ENCODE data around the gene TNFSF10.
"Not testable (repeated sequence)": the region's sequence is repeated elsewhere in the genome, so short reads cannot be mapped to it uniquely, and the experiment has no call there.

Gene TNFSF10

DNA sequence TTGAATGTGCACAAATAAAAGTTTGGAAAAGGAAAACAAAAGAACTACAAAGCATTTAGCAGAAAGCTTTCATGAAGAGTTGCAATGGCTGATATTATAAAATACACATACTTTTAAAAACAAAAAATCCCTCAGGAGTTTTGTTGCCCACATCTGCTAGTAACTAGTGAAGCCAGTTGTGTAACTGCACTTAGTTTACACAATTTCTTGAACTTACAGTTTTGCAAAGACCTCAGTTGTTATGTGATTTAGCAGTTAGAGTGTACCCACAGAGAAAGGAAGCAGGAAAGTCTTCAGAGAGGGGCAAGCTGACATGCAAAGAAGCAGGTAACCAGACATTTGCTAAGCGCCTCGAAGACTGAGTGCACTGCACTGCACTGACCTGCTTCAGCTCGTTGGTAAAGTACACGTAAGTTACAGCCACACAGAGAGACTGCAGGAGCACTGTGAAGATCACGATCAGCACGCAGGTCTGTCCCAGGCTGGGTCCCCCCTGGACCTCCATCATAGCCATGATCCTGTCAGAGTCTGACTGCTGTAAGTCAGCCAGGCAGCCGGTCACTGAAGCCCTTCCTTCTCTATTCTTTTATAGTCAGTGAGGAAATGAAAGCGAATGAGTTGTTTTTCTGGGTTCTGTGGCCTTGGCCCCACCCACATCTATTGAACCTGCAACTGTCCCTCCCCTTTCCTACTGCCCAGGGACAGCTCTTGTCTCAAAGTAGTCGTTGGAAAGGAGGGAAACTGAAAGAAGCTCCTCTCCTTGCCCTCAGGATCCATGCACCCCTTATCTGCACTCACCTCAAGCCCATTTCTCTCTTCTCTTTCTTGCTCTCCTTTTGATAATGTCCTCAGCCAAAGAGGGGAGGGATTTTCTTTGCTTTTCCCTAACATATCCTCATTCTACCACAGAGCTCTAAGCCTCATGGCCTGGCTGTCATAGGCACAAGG lies at the start of gene TNFSF10:
Gene TNFSF10 (minus strand): TSS at position 560 of the 948 bp plus-strand sequence. CDS start 46 bp downstream, at position 514.
- DNase-seq = peak; percentile 91

DNA sequence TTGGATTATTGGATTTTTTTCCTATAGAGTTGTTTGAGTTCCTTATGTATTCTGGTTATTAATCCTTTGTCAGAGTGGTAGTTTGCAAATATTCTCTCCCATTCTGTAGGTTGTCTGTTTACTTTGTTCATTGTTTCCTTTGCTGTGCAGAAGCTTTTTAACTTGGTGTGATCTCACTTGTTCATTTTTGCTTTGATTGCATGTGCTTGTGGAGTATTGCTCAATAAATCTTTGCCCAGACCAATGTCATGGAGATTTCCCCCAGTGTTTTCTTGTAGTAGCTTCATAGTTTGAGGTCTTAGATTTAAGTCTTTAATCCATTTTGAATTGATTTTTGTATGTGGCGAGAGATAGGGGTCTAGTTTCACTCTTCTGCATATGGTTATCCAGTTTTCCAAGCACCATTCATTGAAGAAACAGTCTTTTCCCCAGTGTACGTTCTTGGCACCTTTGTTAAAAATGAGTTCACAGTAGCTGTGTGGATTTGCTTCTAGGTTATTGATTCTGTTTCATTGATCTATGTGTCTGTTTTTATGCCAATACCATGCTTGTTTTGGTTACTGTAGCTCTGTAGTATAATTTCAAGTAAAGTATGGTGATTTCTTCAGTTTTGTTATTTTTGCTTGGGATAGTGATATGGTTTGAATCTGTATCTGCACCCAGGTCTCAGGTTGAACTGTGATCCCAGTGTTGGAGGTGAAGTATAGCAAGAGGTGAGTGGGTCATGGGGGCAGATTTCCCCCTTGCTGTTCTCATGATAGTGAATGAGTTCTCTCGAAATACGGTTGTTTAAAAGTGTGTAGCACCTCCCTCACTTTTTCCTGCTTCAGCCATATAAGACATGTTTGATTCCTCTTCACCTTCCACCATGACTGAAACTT lies 46.1 kb upstream of the TNFSF10 start:
- DNase-seq = no peak

DNA sequence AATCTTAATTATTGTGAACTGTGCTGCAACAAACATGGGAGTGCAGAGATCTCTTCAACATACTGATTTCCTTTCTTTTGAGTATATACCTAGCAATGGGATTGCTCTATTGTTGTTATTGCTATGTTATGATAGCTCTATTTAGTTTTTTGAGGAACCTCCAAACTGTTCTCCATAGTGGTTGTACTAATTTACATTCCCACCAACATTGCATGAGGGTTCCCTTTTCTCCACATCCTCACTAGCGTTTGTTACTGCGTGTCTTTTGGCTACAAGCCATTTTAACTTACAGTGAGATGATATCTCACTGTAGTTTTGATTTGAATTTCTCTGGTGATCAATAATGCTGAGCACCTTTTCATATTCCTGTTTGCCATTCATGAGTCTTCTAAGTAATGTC lies 45.5 kb upstream of the TNFSF10 start:
- no peak for DNase-seq

DNA sequence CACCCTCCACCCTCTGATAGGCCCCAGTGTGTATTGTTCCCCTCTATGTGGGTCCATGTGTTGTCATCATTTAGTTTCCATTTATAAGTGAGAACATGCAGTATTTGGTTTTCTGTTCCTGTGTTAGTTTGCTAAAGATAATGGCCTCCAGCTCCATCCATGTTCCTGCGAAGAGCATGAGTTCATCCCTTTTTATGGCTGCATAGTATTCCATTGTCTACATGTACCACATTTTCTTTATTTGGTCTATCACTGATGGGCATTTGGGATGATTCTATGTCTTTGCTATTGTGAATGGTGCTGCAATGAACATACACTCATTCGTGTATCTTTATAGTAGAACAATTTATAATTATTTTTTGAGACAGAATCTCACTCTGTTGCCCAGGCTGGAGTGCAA lies 43.6 kb upstream of the TNFSF10 start:
- not testable (repeated sequence) for DNase-seq

DNA sequence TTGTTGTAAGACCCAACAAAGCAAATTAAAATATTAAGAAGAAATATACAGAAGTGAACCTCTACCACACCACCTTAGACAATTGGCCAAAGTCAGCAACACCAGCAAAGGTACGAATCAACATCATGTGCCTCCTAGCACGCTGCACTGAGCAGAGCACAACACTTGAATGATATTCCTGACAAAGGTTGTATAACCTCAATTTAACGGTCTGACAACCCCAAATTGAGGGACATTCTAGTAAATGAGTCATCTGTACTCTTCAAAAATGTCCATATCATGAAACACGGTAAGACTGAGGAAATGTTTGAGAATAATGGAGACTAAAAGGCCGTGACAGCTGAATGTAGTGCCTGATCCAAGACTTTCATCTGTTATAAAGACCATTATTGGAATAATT lies 41.3 kb upstream of the TNFSF10 start:
- DNase-seq = no peak

DNA sequence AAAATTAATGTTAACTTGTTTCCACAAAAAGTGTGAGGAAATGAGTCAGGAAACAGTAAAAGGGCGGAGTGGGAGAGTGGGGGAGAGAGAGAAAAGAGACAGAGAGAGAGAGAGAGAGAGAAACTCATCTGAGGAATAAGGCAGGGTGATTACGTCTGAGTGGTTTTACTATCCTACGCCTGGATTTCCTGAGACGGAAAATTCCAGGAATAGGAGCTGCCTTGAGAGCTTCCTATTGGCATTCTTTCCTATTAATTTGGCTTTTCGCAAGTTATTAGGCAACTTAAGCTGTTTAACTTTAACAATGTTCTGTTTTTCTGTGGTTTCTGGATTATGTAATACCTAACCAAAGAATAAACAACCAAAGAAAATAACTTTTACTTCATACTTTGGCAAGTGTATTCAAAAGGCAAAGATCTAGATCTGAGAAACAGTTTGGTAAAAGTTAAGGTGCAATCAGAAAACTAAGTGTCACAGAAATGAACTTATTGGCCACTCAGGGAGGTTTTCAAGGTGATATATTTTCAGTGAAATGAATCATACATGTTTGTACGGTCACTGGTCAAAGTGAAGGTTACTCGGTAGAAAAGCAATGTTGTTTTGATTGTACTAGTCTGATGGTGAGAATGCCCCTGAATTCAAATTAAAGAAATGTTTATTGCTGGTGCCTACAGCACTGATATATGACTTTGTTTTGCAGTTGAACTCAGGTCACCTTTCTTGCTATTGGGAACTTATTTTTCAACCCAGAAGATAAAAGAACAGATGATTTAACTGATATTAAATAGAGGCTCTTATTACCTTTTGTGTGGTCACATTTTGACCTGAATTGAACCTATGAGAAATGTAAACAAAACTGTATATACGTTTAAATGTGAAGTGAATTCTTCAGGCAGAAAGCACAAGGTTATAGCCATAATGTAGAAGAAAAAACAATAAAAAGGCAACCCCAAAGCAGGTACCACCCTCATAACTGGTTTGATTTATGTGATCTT lies 39.9 kb upstream of the TNFSF10 start:
- DNase-seq = peak; percentile 62

DNA sequence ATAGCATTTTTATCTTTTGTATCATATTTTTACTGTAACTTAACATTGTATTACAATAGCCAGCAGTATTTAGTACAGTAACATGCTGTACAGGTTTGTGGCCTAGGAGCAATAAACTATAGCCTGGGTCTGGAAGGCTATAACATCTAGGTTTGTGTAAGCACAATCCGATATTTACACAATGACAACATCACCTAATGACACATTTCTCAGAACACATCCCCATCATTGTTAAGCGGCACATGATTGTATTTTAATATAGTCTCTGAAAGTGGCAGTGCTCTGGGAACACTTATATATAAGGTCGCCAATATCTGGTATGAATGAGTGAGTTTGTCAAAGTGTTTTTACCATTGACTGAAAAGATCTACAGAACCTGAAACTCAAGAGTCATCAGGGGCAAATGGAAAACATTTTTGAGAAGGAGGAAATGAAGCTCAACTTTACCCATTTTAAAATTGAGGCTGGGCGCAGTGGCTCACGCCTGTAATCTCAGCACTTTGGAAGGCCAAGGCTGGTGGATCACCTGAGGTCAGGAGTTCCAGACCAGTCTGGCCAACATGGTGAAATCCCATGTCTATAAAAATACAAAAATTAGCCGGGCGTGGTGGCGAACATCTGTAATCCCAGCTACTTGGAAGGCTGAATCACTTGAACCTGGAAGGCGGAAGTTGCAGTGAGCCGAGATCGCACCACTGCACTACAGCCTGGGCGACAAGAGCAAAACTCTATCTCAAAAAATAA lies 38.8 kb upstream of the TNFSF10 start:
- DNase-seq = no peak

DNA sequence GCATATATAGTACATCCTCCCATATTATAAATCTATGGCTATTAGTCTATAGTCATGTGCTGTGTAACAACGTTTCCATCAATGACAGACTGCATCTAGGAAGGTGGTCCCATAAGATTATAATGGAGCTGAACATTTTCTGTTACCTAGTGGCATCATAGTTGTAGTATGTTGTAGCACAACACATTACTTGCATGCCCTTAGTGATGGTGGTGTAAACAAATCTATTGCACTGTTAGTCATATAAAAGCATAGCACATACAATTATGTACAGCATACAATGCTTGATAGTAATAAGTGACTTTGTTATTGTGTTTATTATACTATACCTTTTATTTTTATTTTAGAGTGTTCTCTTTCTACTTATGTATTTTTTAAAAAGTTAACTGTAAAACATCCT lies 37.4 kb upstream of the TNFSF10 start:
- no peak for DNase-seq

DNA sequence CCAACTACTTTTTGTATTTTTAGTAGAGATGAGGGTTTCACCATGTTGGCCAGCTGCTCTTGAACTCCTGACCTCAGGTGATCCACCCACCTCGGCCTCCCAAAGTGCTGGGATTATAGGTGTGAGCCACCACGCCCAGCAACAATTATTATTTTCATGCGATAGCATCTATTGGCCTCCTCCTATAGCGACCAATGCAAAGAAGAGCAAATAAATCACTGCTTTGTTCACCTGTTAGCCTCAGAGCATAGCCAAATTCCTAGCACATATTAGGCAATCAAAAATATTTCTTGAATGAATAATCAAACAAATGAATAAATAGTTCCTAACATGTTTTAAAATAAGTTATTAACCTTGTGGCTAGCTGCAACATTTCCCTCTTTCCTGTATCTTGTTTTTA lies 36.8 kb upstream of the TNFSF10 start:
- DNase-seq = no peak

DNA sequence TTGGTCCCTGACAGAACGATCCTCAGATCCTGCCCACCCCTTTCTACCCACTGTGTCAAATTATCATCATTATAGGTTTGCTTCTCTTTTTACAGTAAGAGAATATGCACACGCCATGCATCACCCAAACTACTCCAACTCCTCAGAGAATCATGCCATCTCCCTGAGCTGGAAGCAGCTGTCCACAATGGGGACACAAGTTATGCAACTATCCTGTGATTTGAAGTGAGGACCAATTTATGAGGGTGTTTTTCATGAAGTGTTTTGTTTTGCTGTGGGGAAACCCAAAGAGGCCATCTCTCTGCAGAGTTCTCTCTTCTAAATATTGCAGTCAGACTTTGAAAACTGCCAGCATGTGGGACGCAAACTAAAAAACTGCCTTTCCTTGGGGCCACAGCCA lies 35.8 kb upstream of the TNFSF10 start:
- DNase-seq = no peak

DNA sequence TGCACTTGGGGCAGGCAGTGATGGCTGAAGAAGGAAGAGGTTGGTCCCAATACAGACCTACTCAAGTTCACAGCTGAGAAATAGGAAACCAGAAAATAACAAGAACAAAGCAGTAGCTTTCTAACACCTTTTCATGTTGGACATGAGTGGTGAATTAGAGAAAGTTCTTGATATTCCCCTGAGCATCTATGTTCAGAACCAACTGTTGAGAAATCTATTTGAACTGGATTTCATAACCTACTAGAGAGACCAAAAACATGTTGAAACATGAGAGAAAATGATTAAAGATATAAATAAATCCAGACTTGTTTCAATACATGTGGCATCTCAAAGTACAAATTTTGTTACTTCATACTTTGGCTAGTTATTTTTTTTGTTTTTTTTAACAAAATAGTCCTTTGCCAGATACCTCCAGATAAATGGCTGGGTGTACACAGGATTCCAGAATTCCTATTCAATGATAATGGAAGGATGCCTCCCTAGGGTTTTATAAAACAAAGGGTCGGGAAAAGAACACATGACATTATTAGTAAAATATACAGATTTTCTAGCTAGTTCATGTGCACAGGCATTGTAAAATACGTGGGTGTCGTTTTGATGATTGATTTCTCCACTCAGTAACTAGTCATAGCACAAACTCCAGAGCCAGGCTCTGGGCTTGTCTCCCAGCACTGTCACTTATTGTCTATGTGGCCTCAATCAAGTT lies 34.4 kb upstream of the TNFSF10 start:
- DNase-seq = no peak

DNA sequence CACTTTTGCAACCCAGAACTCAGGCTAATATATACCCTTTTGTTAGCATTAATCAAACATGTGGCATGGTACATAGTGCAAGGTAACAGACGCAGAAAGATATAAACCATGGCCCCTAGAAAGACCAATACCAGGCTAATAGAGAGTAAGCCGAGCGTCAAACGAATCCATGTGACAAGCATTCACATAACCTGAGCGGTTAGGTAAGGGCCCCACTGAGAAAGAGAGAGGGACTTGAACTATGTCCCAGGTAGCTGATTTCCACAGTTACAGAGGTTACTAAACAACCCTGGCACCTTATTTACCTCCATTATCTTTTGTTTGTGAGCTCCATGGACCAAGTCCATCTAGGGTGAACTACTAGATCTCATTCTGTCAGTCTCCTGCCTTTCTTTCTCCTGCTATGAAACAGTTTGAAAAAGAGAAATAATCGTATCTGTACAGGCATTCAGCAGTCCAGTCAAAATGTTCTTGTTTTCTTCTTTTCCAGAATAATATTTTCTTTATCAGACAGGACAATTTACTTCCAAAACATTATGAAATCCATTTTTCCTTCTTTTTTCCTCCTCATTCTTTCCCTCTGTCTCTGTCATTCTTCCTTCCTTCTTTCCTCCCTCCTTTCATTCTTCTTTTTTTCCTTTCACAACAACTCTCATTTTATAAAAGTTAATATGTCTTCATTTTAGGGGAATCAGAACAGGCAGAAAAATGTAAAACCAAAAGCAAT lies 30.5 kb upstream of the TNFSF10 start:
- DNase-seq = no peak

DNA sequence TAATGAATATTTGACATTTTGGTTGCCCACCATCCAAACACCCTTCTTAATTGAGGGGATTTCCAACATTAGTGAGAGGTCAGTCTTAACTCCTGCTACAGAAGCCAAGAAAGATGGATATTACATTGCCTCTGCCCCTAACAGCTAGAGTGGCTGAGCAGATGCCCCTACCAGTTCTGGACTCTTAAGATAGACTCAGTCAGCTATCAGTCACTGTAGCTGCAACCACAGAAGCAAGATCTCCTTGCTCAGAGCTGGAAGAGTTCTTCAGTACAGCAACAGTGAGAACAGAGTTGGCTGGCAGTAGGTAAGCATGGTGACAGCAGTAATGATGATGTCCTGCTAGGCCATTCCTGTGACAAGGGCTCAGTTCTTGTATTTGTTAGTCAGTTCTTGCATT lies 29.4 kb upstream of the TNFSF10 start:
- peak; percentile 27 for DNase-seq

DNA sequence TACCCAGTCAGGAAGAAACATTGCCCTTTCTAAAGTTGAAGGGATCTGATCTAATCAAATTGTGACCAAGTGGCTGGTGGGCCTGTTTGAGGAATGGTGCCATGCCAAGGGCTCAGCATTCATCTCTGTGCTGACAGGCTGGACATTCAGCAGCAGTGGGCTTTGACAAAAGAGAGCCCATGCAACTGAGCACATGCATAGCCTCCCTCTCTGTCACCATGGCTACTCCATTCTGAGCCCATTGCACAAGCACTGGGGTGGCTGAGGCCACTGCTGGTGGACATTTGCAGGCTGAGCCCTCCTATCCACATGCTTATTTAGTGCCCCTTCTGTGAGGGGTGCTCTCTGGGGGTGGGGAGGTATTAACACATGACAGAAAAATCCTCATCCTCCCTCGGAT lies 28.6 kb upstream of the TNFSF10 start:
- DNase-seq = no peak

DNA sequence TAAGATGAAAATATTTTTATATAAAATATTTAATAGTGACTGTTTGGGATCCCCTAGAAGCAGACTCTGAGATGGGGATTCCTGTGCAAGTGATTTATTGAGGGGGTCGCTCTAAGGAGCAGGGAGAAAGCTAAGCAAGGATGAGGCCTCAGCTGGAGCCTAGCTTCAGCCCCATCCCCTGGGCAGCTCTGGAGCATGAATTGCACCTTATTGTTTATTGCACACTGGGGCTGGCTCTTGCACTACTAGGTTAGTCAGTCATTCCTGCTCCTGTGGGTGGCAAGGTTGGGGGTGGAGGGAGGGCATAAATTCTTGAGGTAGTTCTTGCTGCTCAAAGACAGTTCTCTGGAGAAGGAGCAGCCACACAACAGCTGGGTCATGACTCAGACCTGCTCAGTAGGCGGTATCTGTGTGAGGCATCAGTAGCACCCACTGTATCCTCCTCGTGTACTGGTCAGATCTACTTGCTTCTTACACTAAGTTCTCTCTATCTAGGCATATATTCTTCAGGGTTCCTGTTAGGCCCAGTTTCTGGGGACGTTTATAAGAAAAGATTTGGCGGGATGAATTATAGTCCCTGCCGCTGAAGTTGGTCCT lies 27.2 kb upstream of the TNFSF10 start:
- DNase-seq = peak; percentile 70

DNA sequence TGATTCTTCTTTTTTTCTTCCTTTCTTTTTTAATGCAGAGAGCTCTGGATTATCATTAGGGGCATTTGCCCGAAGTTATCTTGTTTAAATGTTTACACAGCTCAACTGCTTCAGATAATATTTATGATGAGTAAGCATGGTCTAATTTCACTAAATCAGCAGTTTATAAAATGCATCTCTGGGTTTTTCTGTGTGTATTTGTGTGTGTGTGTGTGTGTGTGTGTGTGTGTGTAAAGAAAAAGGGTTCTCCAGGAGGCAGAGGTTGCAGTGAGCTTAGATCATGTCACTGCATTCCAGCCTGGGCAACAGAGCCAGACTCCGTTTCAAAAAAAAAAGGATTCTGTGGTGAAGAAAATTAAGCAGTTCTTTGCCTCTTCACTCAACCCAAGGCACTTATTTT lies 25.9 kb upstream of the TNFSF10 start:
- DNase-seq = no peak

DNA sequence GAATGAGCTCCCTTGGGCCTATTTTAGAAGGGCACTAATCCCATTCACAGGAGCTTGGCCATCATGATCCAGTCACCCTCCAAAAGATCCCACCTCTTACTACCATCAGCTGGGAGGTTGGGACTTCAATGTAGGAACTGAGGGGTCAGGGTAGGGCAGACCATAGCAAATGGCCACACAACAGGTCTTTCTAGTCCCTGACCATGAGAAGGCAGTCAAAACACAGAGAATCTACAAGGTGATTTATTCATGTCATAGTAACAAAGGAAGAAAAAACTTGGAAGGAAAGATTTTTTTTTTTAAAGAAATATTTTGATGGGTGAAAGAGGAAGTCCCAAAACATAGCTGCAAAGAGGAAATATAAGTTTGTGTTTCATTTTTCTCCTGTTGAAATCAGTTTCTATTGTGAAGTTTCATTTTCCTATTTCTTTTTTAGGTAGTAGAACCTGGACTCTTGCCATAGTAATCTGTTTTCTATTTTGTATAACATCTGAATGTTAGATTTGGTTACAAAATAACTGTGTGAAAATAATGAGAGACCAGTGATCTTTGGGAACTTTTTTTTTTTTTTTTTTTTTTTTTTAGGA lies 23.5 kb upstream of the TNFSF10 start:
- DNase-seq = peak; percentile 59

DNA sequence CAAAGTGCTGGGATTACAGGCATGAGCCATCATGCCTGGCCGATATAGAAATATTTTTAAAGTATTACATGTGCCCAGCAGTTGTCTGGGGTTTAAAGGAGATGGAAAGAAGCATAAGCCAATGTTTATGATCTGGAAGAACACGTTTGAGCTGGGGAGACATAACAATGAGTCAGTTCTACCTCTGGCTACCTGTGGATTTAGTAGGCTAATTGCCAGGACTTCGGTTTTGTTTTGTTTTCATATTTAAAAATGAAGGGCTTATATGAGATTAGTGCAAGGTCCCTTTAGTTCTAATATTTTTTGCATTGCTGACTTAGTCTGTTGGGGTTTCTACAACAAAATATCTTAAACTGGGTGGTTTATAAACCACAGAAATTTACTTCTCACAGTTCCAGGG lies 22.9 kb upstream of the TNFSF10 start:
- DNase-seq = no peak

DNA sequence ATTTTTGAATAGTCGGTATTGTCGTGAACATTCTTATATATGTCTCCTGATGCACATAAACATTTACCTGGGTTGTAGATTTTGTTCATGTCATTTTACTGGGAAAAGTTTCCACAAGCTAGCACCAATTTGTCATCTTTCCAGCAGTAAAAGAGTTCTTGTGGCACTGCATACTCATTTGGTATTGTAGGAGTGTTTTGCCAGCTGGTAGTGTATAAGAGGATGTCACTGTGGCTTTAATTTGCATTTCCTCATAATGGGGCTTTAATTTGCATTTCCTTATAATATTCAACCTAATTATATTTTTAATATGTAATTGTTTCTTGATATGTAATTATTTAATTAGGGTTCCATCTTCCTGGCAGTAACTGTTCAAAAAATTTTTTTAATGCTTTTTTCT lies 21.2 kb upstream of the TNFSF10 start:
- no peak for DNase-seq

DNA sequence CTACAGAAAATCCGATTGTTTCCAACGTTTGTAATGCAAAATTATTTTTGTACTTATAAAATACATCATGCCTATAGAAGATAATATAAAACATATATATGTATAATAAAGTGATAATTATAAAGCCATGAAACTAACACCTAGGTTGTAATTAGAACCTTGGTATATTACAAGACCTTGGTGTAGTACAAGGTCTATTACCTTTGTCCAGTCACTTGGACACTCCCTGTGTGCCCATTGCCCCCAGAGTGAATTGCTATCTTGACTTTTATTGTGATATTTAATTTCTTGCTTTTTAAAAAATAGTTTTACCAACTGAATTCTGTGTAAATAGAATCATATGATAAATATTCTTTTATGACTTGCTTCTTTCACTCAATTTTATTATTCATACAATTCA lies 20.7 kb upstream of the TNFSF10 start:
- no peak for DNase-seq
